Measurements from ENCODE around the gene AGBL1.
"Not testable (repeated sequence)": the region's sequence is repeated elsewhere in the genome, so short reads cannot be mapped to it uniquely, and the experiment has no call there.

The AGBL1 gene

DNA sequence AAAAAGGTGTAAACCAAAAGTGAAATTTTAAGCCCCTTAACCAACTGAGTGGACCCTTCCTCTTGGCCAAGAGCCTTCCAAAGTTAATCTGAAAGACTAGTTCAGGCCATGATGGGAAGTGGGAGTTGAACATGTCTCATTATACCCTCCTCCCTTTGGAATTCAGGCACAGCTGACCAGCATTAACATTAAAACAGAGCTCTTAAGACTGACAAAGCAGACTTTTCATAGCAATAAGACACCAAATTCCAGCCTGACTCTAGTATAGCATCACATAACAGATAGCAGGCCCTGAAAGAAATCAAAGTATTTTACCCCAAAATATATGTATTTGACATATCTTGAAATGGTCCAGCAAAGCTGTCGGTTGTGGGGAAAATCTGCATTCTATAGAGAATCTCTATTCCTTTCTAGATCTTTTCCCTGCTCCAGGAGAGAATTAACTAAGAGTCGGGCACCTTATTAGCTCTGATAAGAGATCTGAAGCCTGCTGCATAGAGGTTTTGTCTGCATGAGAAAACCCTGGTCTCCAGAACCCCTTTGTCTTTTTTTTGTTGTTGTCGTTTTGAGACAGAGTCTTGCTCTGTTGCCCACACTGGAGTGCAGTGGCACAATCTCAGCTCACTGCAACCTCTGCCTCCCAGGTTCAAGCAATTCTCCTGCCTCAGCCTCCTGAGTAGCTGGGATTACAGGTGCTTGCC lies 43.2 kb downstream of the AGBL1 start:
- H3K36me3 Mint-ChIP-seq; H3K4me1 Mint-ChIP-seq (ENCODE audit: low read depth); H3K4me3 Mint-ChIP-seq; H3K9me3 Mint-ChIP-seq (ENCODE audit: low read depth); H3K27ac Mint-ChIP-seq: not testable (repeated sequence)
- peaks cover 13% of the 10 kb centered on the region for H3K27me3 Mint-ChIP-seq

DNA sequence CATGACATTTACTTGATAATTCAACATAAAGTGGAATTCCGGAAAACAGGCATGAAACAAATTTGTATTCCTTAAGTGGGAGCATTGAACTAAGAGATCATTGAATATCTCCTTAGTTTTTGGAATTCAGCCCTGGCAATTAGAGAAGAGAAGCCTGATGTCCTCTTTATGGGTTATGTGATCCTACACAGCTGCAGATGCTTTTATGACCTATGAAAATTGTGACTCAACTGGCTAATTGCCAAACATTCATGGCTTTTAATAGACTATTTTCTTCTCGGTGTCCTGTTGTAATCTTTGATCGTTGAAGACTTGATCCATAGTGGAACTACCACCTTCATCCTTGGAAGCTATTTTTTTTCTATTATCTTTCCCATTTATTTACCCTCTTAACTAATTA lies 46.1 kb downstream of the AGBL1 start:
- peaks cover 13% of the 10 kb centered on the region for H3K27me3 Mint-ChIP-seq
- no peaks in the 10 kb centered on the region for H3K4me1 Mint-ChIP-seq (ENCODE audit: low read depth)
- no peak overlapping the region for H3K27ac Mint-ChIP-seq
- H3K4me3 Mint-ChIP-seq: no peak overlapping the region
- H3K36me3 Mint-ChIP-seq: no peaks in the 10 kb centered on the region
- no peaks in the 10 kb centered on the region for H3K9me3 Mint-ChIP-seq (ENCODE audit: low read depth)

DNA sequence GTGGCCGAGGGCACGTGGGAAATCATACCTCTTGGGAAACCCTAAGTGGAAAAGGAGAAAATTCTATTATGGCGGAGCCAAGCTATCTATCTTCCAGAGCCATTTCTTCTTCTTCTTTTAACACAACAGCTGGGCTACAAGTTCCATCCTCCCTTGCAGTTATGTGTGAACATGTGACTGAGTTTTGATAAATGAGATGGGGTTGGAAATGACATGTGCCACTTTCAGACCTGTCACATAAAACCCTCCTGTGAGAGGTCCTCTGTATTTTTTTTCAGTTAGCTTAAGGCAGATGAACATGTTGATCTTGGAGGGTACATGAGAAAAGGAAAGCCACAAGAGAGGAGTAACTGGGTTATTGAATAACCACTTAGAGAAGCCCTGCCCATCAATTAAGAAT lies 47.9 kb downstream of the AGBL1 start:
- Mint-ChIP-seq H3K9me3 (ENCODE audit: low read depth) (no peaks in the 10 kb centered on the region), H3K4me3 (no peak overlapping the region), H3K27ac (no peak overlapping the region), H3K4me1 (ENCODE audit: low read depth) (no peaks in the 10 kb centered on the region), H3K36me3 (no peaks in the 10 kb centered on the region), H3K27me3 (peaks cover 11% of the 10 kb centered on the region)

DNA sequence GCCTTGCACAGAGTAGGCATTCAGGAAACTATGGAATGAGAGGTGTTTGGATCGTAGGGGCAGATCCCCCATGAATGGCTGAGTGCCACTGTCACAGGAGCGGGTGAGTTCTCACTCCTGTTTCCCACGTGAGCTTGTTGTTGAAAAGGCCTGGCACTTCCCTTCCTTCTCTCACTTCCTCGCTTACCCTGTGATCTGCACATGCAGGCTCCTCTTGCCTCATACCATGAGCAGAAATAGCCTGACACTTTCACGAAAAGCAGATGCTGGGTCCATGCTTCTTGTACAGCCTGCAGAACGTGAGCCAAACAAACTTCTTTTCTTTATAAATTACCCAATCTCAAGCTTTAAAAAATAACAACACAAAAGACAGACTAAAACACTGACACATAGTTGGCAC lies 55.4 kb downstream of the AGBL1 start:
- no peak overlapping the region for H3K27ac Mint-ChIP-seq
- H3K9me3 Mint-ChIP-seq (ENCODE audit: low read depth): no peaks in the 10 kb centered on the region
- H3K36me3 Mint-ChIP-seq: no peaks in the 10 kb centered on the region
- H3K27me3 Mint-ChIP-seq: peaks cover 6% of the 10 kb centered on the region
- H3K4me3 Mint-ChIP-seq: no peak overlapping the region
- H3K4me1 Mint-ChIP-seq (ENCODE audit: low read depth): no peaks in the 10 kb centered on the region

DNA sequence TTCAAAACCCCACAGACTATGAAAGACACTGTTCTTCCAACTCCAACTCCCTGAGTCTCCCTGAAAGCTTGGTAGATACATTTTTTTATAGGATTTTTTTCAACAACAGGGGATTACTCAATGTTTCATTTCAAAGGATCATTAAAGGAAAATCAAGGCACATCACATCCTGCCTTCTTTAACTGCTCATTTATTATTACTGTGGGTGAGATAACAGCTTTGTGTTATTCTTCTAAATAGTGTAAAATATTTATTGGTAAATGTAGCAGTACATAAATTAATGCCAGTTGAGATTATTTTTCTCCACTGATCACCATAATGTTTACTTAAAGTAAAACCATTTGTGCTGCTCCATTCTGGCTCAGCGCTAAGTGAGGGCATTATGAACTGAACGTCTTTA lies 57.2 kb downstream of the AGBL1 start:
- Mint-ChIP-seq H3K36me3 (no peaks in the 10 kb centered on the region), H3K27me3 (peaks cover 11% of the 10 kb centered on the region), H3K4me1 (ENCODE audit: low read depth) (no peaks in the 10 kb centered on the region), H3K27ac (no peak overlapping the region), H3K4me3 (no peak overlapping the region), H3K9me3 (ENCODE audit: low read depth) (no peaks in the 10 kb centered on the region)

DNA sequence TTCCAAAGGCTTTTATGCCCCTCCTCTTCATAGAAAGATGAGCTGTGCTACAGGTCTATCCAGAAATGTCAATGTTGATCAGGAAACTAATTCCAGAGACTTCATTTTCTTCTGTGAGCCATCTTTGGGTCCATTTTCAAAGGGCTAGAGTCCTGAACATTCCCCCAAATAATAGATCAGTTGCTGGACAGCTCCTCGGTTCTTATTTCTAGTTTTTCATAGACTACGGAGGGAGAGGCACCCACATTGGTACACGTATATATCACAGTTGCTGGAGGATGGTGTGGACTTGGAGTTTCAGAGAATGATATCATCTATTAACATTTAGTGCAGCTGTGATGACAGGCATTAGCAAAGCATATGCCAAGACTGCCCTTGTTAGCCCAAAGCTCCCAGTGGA lies 59.1 kb downstream of the AGBL1 start:
- no peaks in the 10 kb centered on the region for H3K4me1 Mint-ChIP-seq (ENCODE audit: low read depth)
- no peaks in the 10 kb centered on the region for H3K9me3 Mint-ChIP-seq (ENCODE audit: low read depth)
- H3K27ac Mint-ChIP-seq: no peak overlapping the region
- H3K36me3 Mint-ChIP-seq: peaks cover 1% of the 10 kb centered on the region
- H3K27me3 Mint-ChIP-seq: peaks cover 14% of the 10 kb centered on the region
- no peak overlapping the region for H3K4me3 Mint-ChIP-seq

DNA sequence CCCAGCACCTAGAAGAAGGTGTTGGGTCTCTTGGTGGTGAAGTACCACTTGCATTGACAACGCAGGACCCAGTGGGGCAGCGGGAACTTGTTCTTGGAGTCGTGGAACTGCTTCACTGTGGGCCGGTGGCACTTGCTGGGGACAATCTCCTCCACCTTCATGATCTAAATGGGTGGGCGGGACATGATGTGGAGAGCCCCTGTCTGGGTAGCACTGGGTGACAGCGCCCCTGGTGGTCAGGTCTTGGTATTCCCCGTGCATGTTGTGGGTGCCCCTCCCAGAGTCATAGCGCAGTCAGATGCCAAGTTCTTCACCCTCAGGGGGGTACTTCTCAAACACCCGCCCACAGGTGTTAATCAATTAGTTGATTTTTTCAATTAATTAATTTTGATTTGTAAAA lies 60.2 kb downstream of the AGBL1 start:
- Mint-ChIP-seq H3K27ac (no peak overlapping the region), H3K4me1 (ENCODE audit: low read depth) (no peaks in the 10 kb centered on the region), H3K4me3 (no peak overlapping the region), H3K9me3 (ENCODE audit: low read depth) (no peaks in the 10 kb centered on the region), H3K27me3 (peaks cover 17% of the 10 kb centered on the region), H3K36me3 (peaks cover 3% of the 10 kb centered on the region)

DNA sequence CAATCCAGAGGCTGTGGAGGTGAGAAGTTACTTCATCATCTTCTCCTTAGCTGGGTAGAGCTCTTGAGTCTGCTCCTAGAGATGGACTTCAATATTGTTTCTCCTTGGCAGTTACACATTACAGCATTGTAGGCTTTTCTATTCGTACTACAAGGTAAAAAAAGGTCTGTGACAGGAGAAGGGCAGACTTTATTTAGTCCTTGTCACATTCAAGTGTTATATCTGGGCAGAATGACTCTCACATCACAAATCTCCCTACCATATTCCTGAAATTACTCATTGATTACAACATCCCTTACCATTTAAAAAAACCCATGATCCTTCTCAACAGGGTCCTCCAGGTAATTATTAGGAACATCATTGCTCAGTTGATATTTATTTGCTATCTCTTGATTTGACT lies 75.0 kb downstream of the AGBL1 start:
- Mint-ChIP-seq H3K27ac (no peak overlapping the region), H3K9me3 (ENCODE audit: low read depth) (peaks cover 16% of the 10 kb centered on the region), H3K36me3 (no peaks in the 10 kb centered on the region), H3K27me3 (peaks cover 1% of the 10 kb centered on the region), H3K4me1 (ENCODE audit: low read depth) (no peaks in the 10 kb centered on the region), H3K4me3 (no peak overlapping the region)

DNA sequence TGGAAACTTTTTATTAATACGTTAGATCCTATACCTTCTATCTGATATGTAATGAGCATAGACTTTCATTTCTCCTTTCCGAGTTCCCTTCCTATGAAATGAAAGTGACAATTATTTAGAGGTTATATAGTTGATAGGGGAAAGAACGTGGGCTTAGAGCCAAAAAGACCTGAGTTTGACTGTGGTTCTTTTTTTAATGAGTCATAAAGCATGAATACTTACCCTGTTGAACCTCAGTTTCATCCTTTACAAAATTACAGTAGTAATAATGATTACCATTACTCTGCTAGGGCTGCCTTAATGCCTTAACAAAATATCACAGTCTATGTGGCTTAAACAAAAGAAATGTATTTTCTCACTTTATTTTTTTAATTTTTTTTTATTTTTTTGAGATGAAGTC lies 75.9 kb downstream of the AGBL1 start:
- H3K4me3 Mint-ChIP-seq: no peak overlapping the region
- H3K9me3 Mint-ChIP-seq (ENCODE audit: low read depth): peaks cover 8% of the 10 kb centered on the region
- H3K27me3 Mint-ChIP-seq: peaks cover 1% of the 10 kb centered on the region
- no peak overlapping the region for H3K27ac Mint-ChIP-seq
- H3K4me1 Mint-ChIP-seq (ENCODE audit: low read depth): no peaks in the 10 kb centered on the region
- no peaks in the 10 kb centered on the region for H3K36me3 Mint-ChIP-seq

DNA sequence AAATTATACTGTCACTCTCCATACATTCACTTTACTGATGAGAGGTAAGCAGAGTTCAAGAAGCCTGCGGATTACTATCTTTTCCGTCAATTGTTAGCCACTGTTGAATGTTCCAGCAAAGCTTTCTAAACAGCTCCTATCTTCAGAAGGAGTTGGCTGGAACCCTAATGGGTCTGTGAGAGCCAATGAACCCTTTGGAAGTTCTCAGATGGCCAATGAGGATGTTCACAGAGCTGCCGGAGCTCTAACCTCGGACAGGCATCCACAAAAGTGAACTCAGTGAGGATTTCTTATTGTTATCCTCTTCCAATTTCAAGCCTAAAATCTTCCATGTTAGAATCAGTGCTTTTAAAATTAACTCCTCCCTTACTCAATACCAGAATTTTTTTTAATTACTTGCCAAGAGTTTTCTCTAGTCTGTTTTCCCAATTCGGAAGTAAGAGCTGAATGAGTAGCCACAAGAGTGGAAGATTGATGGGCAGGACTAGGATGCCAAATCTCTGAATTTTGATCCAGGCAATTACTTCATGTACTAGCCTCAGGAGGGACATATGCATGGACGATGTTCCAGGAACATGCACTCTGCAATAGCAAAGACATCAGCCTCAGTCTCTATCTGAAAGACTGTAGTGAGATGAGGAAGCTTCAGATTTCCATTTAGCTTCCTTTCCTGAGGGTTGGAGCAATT lies 78.1 kb downstream of the AGBL1 start:
- H3K27ac Mint-ChIP-seq: no peak overlapping the region
- no peaks in the 10 kb centered on the region for H3K36me3 Mint-ChIP-seq
- peaks cover 2% of the 10 kb centered on the region for H3K9me3 Mint-ChIP-seq (ENCODE audit: low read depth)
- H3K4me1 Mint-ChIP-seq (ENCODE audit: low read depth): no peaks in the 10 kb centered on the region
- H3K27me3 Mint-ChIP-seq: peaks cover 2% of the 10 kb centered on the region
- H3K4me3 Mint-ChIP-seq: no peak overlapping the region

DNA sequence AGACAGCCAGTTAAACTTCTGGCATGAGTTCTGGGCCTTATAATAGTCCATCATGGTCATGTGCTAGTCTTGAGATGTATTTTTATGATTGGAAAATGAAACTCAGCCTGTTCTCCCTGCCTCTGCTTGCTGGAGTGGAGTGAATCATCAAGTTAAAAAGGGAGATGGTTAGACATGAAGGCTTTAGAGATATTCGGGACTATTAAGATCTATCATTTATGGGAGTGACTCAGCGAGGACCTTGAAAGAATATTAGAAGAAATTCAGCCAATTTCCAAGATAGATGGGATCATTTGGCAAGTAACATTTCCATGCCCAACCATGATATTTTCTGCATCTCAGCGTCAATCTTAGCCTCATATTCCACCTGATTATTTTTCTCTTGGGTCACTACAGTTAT lies 79.8 kb downstream of the AGBL1 start:
- Mint-ChIP-seq H3K27ac (no peak overlapping the region), H3K4me3 (no peak overlapping the region), H3K27me3 (peaks cover 2% of the 10 kb centered on the region), H3K4me1 (ENCODE audit: low read depth) (no peaks in the 10 kb centered on the region), H3K9me3 (ENCODE audit: low read depth) (no peaks in the 10 kb centered on the region), H3K36me3 (no peaks in the 10 kb centered on the region)

DNA sequence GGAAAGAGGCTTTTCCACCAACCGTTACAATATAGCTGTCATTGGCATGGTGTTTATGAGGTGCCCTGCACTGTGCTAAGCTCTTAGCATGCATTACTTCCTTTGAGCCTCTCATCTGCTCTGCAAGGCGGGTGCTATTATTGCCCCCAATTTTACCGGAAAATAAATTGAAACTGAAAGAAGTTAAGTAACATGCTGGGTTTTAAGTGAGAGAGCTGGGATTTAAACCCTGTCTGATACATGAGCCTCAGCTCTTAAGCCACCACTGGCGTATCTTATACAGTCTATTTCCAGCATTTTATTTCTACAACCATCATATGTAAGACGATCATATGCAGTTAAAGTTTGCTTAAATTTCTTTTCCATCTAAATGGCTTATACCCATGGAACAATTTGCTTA lies 81.6 kb downstream of the AGBL1 start:
- H3K4me1 Mint-ChIP-seq (ENCODE audit: low read depth): no peaks in the 10 kb centered on the region
- no peak overlapping the region for H3K4me3 Mint-ChIP-seq
- H3K27me3 Mint-ChIP-seq: peaks cover 2% of the 10 kb centered on the region
- H3K27ac Mint-ChIP-seq: no peak overlapping the region
- no peaks in the 10 kb centered on the region for H3K36me3 Mint-ChIP-seq
- no peaks in the 10 kb centered on the region for H3K9me3 Mint-ChIP-seq (ENCODE audit: low read depth)

DNA sequence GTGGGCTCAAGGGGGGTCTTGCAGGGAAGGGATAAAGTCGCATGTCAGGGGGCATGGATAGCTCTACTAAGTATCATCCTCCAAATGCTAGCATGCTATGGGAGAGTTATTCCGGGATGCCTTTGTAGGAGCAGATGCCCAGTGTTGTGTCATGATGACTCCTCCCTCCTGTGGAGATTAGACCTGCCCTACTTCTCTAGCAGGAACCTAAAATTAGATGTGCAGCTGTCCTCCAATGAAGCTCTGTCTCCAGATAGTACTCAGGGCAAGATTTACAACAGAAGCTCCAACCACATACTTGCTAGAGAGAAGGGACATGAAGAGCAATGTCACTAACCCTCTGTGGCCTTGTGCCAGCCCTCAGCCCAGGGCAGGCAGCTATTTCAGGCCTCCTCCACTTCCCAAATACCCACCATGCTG lies 82.5 kb downstream of the AGBL1 start:
- Mint-ChIP-seq H3K36me3 (no peaks in the 10 kb centered on the region), H3K4me3 (no peak overlapping the region), H3K9me3 (ENCODE audit: low read depth) (no peaks in the 10 kb centered on the region), H3K4me1 (ENCODE audit: low read depth) (no peaks in the 10 kb centered on the region), H3K27ac (no peak overlapping the region), H3K27me3 (peaks cover 1% of the 10 kb centered on the region)

DNA sequence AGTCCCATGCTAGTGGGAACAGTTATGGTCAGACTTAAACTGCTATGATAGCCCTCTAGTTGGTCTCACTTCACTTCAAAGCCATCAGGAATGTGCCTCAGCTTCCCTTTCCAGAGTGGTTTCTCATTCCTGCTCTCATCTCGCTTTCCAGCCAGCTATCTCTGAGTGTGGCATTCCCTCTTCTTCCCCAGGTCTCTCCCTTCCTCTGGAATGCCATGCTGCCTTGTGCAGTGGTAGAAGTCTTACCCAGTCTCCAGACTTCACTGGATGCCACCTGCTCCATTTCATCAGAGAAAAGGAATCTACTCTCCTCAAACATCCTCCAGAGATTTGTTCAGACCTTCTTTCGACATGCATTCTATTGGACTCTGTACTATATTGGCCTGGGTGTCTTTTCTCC lies 83.0 kb downstream of the AGBL1 start:
- H3K4me3 Mint-ChIP-seq: no peak overlapping the region
- no peaks in the 10 kb centered on the region for H3K9me3 Mint-ChIP-seq (ENCODE audit: low read depth)
- no peaks in the 10 kb centered on the region for H3K4me1 Mint-ChIP-seq (ENCODE audit: low read depth)
- no peak overlapping the region for H3K27ac Mint-ChIP-seq
- no peaks in the 10 kb centered on the region for H3K36me3 Mint-ChIP-seq
- H3K27me3 Mint-ChIP-seq: peaks cover 1% of the 10 kb centered on the region

DNA sequence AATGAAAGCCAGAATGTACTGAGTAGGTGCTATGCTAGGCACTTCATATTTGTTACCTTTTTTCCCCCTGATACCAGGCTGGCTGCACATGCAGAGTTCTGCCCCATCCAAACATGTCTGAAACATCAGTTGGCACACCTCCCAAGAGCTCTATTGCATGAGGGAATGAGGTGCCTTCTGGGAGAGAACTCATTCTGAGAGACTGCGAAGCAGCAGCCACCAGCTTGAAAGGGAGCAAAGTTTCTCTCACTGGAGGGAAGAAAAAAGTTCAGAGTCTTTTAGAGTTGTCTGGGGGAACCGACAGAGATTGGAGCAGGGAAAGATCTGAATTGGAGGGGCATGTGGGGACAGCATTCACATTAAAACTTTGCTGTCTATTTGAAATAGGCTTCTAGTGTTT lies 84.1 kb downstream of the AGBL1 start:
- H3K9me3 Mint-ChIP-seq (ENCODE audit: low read depth): no peaks in the 10 kb centered on the region

More for the DNA sequence above, 84.1 kb downstream of the AGBL1 start:
- H3K4me3 Mint-ChIP-seq: no peak overlapping the region
- H3K27me3 Mint-ChIP-seq: peaks cover 6% of the 10 kb centered on the region
- H3K27ac Mint-ChIP-seq: no peak overlapping the region
- no peaks in the 10 kb centered on the region for H3K4me1 Mint-ChIP-seq (ENCODE audit: low read depth)
- no peaks in the 10 kb centered on the region for H3K36me3 Mint-ChIP-seq

Data from activated naive CD8-positive, alpha-beta T cell (primary cell).